Panc1 (cell line): ENCODE data around the gene GLOD4. TPM values are rescaled to one million over a fixed set of nuclear protein-coding genes. Genes with fewer than 3 reads are reported as not detected.

Experiments used
- ATAC-seq: fragments of 200-7000 bp; cut with Tn5 transposase; 2 replicates; pipeline ENCODE4 v1.9.1; 2020; ENCODE audit warnings: mild to moderate bottlenecking, moderate library complexity
- BruUV-seq: library from RNA; stranded (reverse); fragments of 400-500 nt; replicated peaks from 2 replicates; lab custom pipeline; 2021; lab: Mats Ljungman, UMichigan
- CTCF ChIA-PET: fragments of 300-600 bp; sonication (Branson Sonifier 250); formaldehyde crosslinking; loops from one replicate; lab custom pipeline; 2022; ENCODE audit warnings: antibody characterized with exemption; lab: Charles Lee
- POLR2A ChIA-PET: fragments of 300-600 bp; sonication (Branson Sonifier 250); formaldehyde crosslinking; loops from one replicate; lab custom pipeline; 2022; ENCODE audit warnings: antibody characterized with exemption; lab: Charles Lee
- DNase-seq: peaks from one replicate; pipeline ENCODE4 v3.0.0-alpha.2; 2010; ENCODE audit warnings: low read depth, low spot score
- H3K27ac ChIP-seq: 2 replicates; pipeline ENCODE4 v1.5.1; 2011; ENCODE audit warnings: mild to moderate bottlenecking, low read length, inconsistent platforms
- H3K27me3 ChIP-seq: fragments of 200-500 bp; sonication (Bioruptor generic); 2 replicates; pipeline ENCODE4 v1.6.0; 2014; ENCODE audit warnings: low read length, inconsistent platforms; ENCODE audit not compliant: control insufficient read depth, insufficient read depth
- H3K36me3 ChIP-seq: fragments of 200-500 bp; sonication (Bioruptor generic); 2 replicates; pipeline ENCODE4 v1.5.1; 2014; ENCODE audit warnings: inconsistent platforms, mild to moderate bottlenecking, low read length, moderate library complexity; ENCODE audit not compliant: control insufficient read depth, insufficient read depth
- H3K4me1 ChIP-seq: 2 replicates; pipeline ENCODE4 v1.5.1; 2011; ENCODE audit warnings: inconsistent platforms, mild to moderate bottlenecking, low read length, moderate library complexity; ENCODE audit not compliant: control insufficient read depth, insufficient read depth
- H3K4me3 ChIP-seq, 2 experiments: 2 replicates each; pipeline ENCODE4 v1.5.1; 2011 to 2012; ENCODE audit warnings: low read depth in 2 of 2, low read length in 2 of 2, mild to moderate bottlenecking in 2 of 2, inconsistent platforms in 1 of 2, moderate library complexity in 1 of 2
- H3K9me3 ChIP-seq: fragments of 200-500 bp; sonication (Bioruptor generic); 2 replicates; pipeline ENCODE4 v1.5.1; 2014; ENCODE audit warnings: low read depth, mild to moderate bottlenecking, inconsistent platforms, low read length, moderate library complexity; ENCODE audit not compliant: control insufficient read depth, insufficient read depth
- POLR2AphosphoS5 ChIP-seq: IDR thresholded peaks from 2 replicates; pipeline ENCODE4 v1.6.1; 2012; ENCODE audit warnings: mild to moderate bottlenecking, low read depth, low read length, moderate library complexity
- SIN3A ChIP-seq: IDR thresholded peaks from 2 replicates; pipeline ENCODE4 v1.6.1; 2012; ENCODE audit warnings: low read depth, mild to moderate bottlenecking, low read length, moderate library complexity, borderline replicate concordance; ENCODE audit not compliant: insufficient read depth
- TCF7L2 ChIP-seq: IDR thresholded peaks from 2 replicates; pipeline ENCODE4 v1.6.1; 2011; ENCODE audit warnings: mild to moderate bottlenecking, low read depth, low read length, inconsistent platforms
- in situ Hi-C: cut with HindIII; loops from 2 replicates; pipeline ENCODE4 v1.10.0; 2016; ENCODE audit warnings: low sequenced_read_pairs, low pct_unique_long_range_greater_than_20kb
- intact Hi-C: fragments of 100-400 bp; cut with micrococcal nuclease; formaldehyde crosslinking; loops from one replicate; pipeline ENCODE4 v1.10.0; 2022; ENCODE audit not compliant: unreplicated experiment
- total RNA-seq: library from RNA; stranded (reverse); gene quantifications from one replicate; pipeline ENCODE4 v1.2.1, GENCODE V29; 2021; ENCODE audit not compliant: unreplicated experiment
- TF ChIP-seq, protein P1 (sequence below), 2 experiments: IDR thresholded peaks; 2 replicates each; pipeline ENCODE4 v1.6.1; 2011 to 2012; ENCODE audit warnings: low read depth in 2 of 2, control low read depth in 1 of 2, low read length in 1 of 2, mild to moderate bottlenecking in 1 of 2, moderate library complexity in 1 of 2; ENCODE audit not compliant: insufficient read depth in 1 of 2
- TF ChIP-seq, protein P2 (sequence below): fragments of 450-650 bp; IDR thresholded peaks from 2 replicates; pipeline ENCODE4 v1.5.1; 2017; ENCODE audit warnings: mild to moderate bottlenecking

The GLOD4 gene
- total RNA-seq, 1 experiment from 2014 or later, result 57.8 TPM

DNA sequence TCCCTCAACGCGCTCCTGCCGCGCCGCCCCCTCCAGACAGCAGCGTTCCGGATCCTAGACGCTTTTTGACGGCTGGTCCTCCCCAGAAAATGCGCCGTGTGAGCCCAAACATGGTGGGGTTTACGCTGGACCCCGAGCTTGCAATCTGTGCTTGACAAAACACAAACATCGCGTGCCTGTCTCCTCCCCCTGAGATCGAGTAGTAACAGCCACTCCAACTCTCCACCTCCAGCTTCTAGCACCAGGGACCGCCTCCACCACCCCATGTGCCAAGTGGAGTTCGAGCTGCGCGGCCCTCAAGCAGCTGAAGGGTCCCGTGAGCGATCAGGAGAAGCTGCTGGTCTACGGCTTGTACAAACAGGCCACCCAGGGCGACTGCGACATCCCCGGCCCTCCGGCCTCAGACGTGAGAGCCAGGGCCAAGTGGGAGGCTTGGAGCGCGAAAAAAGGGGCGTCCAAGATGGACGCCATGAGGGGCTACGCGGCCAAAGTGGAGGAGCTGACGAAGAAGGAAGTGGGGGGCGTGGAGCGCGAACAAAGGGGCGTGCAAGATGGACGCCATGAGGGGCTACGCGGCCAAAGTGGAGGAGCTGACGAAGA lies 29.4 kb downstream of the GLOD4 start:
- Histone ChIP-seq H3K27ac (peak overlapping the region; percentile 85), H3K4me1 (peaks cover 4% of the 10 kb centered on the region), H3K36me3 (peaks cover 6% of the 10 kb centered on the region; the same call in 1 of the 2 replicates), H3K4me3 (peak overlapping the region; percentile 76 to 83), H3K9me3 (no peaks in the 10 kb centered on the region), H3K27me3 (no peaks in the 10 kb centered on the region)
- BruUV-seq, result no TSS peak
- POLR2A ChIA-PET, result interaction anchor here (0.6 kb wide), 1 partner anchor 11 kb away, joined by 9 read pairs; no protein-coding TSS in a partner anchor
- ATAC-seq, result peak; percentile 27; the same call in 1 of the 2 replicates
- DNase-seq, result no peak
- intact Hi-C loops, result no loop called here
- TF ChIP-seq POLR2AphosphoS5 (no peak), TCF7L2 (no peak), SIN3A (no peak)
- TF ChIP-seq, protein P1, sequence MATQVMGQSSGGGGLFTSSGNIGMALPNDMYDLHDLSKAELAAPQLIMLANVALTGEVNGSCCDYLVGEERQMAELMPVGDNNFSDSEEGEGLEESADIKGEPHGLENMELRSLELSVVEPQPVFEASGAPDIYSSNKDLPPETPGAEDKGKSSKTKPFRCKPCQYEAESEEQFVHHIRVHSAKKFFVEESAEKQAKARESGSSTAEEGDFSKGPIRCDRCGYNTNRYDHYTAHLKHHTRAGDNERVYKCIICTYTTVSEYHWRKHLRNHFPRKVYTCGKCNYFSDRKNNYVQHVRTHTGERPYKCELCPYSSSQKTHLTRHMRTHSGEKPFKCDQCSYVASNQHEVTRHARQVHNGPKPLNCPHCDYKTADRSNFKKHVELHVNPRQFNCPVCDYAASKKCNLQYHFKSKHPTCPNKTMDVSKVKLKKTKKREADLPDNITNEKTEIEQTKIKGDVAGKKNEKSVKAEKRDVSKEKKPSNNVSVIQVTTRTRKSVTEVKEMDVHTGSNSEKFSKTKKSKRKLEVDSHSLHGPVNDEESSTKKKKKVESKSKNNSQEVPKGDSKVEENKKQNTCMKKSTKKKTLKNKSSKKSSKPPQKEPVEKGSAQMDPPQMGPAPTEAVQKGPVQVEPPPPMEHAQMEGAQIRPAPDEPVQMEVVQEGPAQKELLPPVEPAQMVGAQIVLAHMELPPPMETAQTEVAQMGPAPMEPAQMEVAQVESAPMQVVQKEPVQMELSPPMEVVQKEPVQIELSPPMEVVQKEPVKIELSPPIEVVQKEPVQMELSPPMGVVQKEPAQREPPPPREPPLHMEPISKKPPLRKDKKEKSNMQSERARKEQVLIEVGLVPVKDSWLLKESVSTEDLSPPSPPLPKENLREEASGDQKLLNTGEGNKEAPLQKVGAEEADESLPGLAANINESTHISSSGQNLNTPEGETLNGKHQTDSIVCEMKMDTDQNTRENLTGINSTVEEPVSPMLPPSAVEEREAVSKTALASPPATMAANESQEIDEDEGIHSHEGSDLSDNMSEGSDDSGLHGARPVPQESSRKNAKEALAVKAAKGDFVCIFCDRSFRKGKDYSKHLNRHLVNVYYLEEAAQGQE (IDR thresholded peaks at IDR 0.05; ENCODE audit: insufficient read depth in 1 of 2, low read depth in 2 of 2, low read length in 1 of 2), result no peak
- TF ChIP-seq, protein P2, sequence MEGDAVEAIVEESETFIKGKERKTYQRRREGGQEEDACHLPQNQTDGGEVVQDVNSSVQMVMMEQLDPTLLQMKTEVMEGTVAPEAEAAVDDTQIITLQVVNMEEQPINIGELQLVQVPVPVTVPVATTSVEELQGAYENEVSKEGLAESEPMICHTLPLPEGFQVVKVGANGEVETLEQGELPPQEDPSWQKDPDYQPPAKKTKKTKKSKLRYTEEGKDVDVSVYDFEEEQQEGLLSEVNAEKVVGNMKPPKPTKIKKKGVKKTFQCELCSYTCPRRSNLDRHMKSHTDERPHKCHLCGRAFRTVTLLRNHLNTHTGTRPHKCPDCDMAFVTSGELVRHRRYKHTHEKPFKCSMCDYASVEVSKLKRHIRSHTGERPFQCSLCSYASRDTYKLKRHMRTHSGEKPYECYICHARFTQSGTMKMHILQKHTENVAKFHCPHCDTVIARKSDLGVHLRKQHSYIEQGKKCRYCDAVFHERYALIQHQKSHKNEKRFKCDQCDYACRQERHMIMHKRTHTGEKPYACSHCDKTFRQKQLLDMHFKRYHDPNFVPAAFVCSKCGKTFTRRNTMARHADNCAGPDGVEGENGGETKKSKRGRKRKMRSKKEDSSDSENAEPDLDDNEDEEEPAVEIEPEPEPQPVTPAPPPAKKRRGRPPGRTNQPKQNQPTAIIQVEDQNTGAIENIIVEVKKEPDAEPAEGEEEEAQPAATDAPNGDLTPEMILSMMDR, result no peak
- CTCF ChIA-PET, result interaction anchor here (0.5 to 0.7 kb wide), 2 partner anchors 178 to 187 kb away, joined by 3 to 5 read pairs; no protein-coding TSS in a partner anchor
- in situ Hi-C loops, result no loop called here

DNA sequence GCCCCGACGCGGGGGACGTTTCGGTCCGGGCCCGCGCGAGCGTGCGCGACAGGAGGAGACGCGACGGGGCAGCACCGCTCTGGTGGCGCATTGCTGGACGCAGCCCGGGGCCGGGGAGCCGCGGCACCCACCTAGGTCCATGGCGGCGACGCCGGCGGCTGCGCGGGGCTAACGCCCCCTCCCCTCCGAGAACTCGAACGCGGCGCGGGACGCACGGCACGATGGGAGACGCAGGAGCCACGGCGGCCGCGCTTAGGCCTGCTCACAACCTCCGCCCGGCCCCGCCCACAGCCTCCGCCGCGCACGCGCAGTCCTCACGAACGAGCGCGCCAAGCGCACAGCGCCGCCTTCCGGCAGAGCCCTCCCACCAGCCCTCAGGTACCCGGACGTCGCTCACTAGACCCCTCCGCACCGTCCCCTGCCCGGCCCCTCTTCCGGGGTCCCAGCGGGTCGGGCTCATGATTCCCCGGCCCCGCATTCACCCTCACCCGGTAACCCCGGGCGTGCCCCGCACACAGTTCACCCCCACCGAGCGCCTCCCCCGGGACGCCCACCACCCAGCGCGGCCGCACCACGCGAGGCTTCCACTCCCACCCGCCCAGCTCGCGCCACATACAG lies 30.0 kb downstream of the GLOD4 start, which contains the start of gene GEMIN4:
Gene GEMIN4 (minus strand): TSS at position 263 of the 618 bp plus-strand sequence. CDS start 122 bp downstream, at position 141.
- ATAC-seq, result peak; percentile 94
- intact Hi-C loops, result no loop called here
- H3K27ac ChIP-seq, result peak within 1 kb of the TSS; percentile 85
- BruUV-seq, result no TSS peak
- H3K4me1 ChIP-seq, result peaks cover 4% of the 10 kb centered on the region
- H3K4me3 ChIP-seq, result peak within 1 kb of the TSS; percentile 76 to 83
- peaks cover 6% of the 10 kb centered on the region; the same call in 1 of the 2 replicates for H3K36me3 ChIP-seq
- no peaks in the 10 kb centered on the region for H3K27me3 ChIP-seq
- in situ Hi-C loops, result no loop called here
- ChIA-PET CTCF (interaction anchor here (0.7 kb wide), 1 partner anchor 178 kb away, joined by 5 read pairs; no protein-coding TSS in a partner anchor), POLR2A (interaction anchor here (0.6 kb wide), 1 partner anchor 12 kb away, joined by 9 read pairs; no protein-coding TSS in a partner anchor)
- no peaks in the 10 kb centered on the region for H3K9me3 ChIP-seq
- TF ChIP-seq POLR2AphosphoS5, result no peak
- TF ChIP-seq, protein P1 (IDR thresholded peaks at IDR 0.05; ENCODE audit: insufficient read depth in 1 of 2, low read depth in 2 of 2, low read length in 1 of 2), result 0 out of 4 replicates have a peak, but pooled peaks of 1 of the 2 experiments have one; percentile 35
- TF ChIP-seq, protein P2, result peak; percentile 95
- peak; percentile 74; the same call in 1 of the 2 replicates for TF ChIP-seq SIN3A
- no peak for TF ChIP-seq TCF7L2
- DNase-seq, result peak; percentile 68
